MCF 10A (cell line): Measurements from ENCODE around the gene TIMP1. TPM values are rescaled to one million over a fixed set of nuclear protein-coding genes. Genes with fewer than 3 reads are reported as not detected.

Experiments
- BruUV-seq: library from RNA; stranded (reverse); fragments of 400-500 nt; replicated peaks from 2 replicates; lab custom pipeline; 2021; lab: Mats Ljungman, UMichigan
- CTCF ChIA-PET: fragments of 300-600 bp; sonication (Branson Sonifier 250); formaldehyde crosslinking; extraction: SDS; loops from one replicate; lab custom pipeline; 2021; ENCODE audit warnings: antibody characterized with exemption, inconsistent platforms; lab: Yijun Ruan, JAX
- POLR2A ChIA-PET: fragments of 300-600, 350-650 bp; sonication (Branson Sonifier 250); formaldehyde crosslinking; extraction: SDS; loops from one replicate; lab custom pipeline; 2020; ENCODE audit warnings: antibody characterized with exemption, inconsistent platforms; lab: Yijun Ruan, JAX
- DNase-seq: peaks from one replicate; pipeline ENCODE4 v3.0.0-alpha.2; 2018; ENCODE audit not compliant: unreplicated experiment
- H3K27ac Mint-ChIP-seq: one replicate; pipeline ENCODE4 v1.8.0; 2022; ENCODE audit warnings: mild to moderate bottlenecking, low read depth, mixed read lengths; ENCODE audit not compliant: unreplicated experiment
- H3K27me3 Mint-ChIP-seq: one replicate; pipeline ENCODE4 v1.8.0; 2022; ENCODE audit warnings: mixed read lengths; ENCODE audit not compliant: insufficient read depth, unreplicated experiment
- H3K36me3 Mint-ChIP-seq: one replicate; pipeline ENCODE4 v1.8.0; 2022; ENCODE audit warnings: mild to moderate bottlenecking, moderate library complexity, mixed read lengths; ENCODE audit not compliant: insufficient read depth, unreplicated experiment
- H3K4me1 Mint-ChIP-seq: one replicate; pipeline ENCODE4 v1.8.0; 2022; ENCODE audit warnings: mixed read lengths; ENCODE audit not compliant: insufficient read depth, unreplicated experiment
- H3K4me3 Mint-ChIP-seq: one replicate; pipeline ENCODE4 v1.8.0; 2022; ENCODE audit warnings: mild to moderate bottlenecking, moderate library complexity, mixed read lengths; ENCODE audit not compliant: unreplicated experiment
- H3K9me3 Mint-ChIP-seq: one replicate; pipeline ENCODE4 v1.8.0; 2022; ENCODE audit warnings: mixed read lengths; ENCODE audit not compliant: unreplicated experiment
- intact Hi-C: fragments of 100-400 bp; cut with micrococcal nuclease; formaldehyde crosslinking; loops from 2 replicates; pipeline ENCODE4 v1.14.1; 2022
- microRNA-seq: library from miRNA; unstranded; fragments of <30 nt; microRNA quantifications from one replicate; pipeline ENCODE4 v1.2.0, GENCODE V29; 2022
- total RNA-seq: library from RNA; stranded (reverse); gene quantifications from 2 replicates; pipeline ENCODE4 v1.2.3, GENCODE V29; 2022
- TF ChIP-seq, protein P1 (sequence below): fragments of 200-600 bp; IDR thresholded peaks from one replicate; pipeline ENCODE4 v1.8.0; 2022; ENCODE audit warnings: antibody characterized with exemption, mild to moderate bottlenecking; ENCODE audit not compliant: unreplicated experiment

The TIMP1 gene
- total RNA-seq, 1 experiment from 2014 or later, result 647 TPM

DNA sequence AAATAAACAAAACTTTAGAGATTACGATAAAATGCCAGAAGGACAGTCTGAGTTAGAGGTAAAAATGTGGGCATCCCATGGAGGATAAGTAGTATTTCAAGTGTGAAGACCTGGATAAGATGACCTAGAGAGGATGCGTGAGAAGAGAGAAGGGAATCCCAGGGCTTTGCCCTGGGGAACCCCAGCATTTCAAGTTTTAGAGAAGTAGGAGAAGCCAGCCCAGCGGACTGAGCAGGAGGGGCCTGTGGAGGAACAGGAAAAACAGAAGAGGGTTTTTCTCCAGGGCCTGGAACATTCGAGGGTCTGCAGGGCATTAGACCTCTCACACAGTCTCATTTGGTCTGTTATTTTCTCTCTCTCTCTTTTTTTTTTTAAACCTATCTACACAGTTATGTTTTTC lies 50.4 kb downstream of the TIMP1 start:
- H3K4me3 Mint-ChIP-seq, result no peak overlapping the region
- ChIA-PET POLR2A (no interaction called here), CTCF (no interaction called here)
- no peaks in the 10 kb centered on the region for H3K27me3 Mint-ChIP-seq
- BruUV-seq, result no TSS peak
- TF ChIP-seq, protein P1, sequence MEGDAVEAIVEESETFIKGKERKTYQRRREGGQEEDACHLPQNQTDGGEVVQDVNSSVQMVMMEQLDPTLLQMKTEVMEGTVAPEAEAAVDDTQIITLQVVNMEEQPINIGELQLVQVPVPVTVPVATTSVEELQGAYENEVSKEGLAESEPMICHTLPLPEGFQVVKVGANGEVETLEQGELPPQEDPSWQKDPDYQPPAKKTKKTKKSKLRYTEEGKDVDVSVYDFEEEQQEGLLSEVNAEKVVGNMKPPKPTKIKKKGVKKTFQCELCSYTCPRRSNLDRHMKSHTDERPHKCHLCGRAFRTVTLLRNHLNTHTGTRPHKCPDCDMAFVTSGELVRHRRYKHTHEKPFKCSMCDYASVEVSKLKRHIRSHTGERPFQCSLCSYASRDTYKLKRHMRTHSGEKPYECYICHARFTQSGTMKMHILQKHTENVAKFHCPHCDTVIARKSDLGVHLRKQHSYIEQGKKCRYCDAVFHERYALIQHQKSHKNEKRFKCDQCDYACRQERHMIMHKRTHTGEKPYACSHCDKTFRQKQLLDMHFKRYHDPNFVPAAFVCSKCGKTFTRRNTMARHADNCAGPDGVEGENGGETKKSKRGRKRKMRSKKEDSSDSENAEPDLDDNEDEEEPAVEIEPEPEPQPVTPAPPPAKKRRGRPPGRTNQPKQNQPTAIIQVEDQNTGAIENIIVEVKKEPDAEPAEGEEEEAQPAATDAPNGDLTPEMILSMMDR, result no peak
- peaks cover 8% of the 10 kb centered on the region for H3K9me3 Mint-ChIP-seq
- H3K36me3 Mint-ChIP-seq, result peaks cover 15% of the 10 kb centered on the region
- no peaks in the 10 kb centered on the region for H3K4me1 Mint-ChIP-seq
- DNase-seq, result no peak
- intact Hi-C loops, result no loop called here
- H3K27ac Mint-ChIP-seq, result no peak overlapping the region

DNA sequence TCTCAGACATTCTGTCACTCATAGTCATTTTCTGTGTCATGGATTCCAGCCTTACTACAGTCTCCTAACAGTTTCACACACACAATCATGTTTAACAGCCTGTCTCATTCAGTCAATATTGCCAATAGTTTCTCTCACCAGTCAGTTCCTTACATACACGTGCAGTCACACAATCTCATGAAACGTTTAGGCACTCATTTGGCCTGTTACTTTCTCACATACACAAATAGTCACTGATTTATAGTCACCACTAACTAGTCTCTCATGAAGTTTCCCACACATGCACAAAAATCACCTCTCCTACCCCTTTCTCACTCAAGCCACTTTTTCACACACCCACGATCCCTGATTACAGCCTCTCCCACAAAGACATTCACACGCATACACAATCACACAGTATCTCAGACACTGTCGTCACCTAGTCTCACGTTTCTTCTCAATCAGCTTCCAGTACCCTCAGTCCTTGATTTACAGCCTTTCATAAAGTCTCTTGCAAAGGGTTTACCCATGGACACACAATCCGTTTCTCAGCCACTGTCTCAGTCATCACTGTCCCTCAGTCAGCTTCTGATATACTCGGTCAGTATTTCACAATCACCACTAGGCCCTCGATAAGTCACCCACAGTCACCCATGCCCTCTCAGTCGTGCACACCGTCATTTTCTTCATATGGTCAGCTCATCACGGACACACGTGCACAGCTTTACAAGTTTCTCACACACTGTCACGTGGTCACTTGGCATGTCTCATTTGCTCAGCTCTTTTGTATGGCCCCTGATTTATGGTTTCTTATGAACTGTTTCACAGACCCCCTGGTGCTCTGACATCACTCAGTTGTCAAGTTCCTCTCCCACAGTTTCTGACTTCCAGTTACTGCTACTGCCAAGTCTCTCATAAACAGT lies 51.7 kb downstream of the TIMP1 start:
- intact Hi-C loops, result no loop called here
- no peaks in the 10 kb centered on the region for H3K9me3 Mint-ChIP-seq
- no peak for DNase-seq
- no peaks in the 10 kb centered on the region for H3K4me1 Mint-ChIP-seq
- H3K36me3 Mint-ChIP-seq, result peaks cover 17% of the 10 kb centered on the region
- CTCF ChIA-PET, result interaction anchor here (0.5 to 0.8 kb wide), 2 partner anchors 117 to 393 kb away, joined by 3 to 4 read pairs; no protein-coding TSS in a partner anchor
- POLR2A ChIA-PET, result no interaction called here
- BruUV-seq, result no TSS peak
- no peak overlapping the region for H3K4me3 Mint-ChIP-seq
- H3K27me3 Mint-ChIP-seq, result no peaks in the 10 kb centered on the region
- TF ChIP-seq, protein P1, result no peak
- no peak overlapping the region for H3K27ac Mint-ChIP-seq

DNA sequence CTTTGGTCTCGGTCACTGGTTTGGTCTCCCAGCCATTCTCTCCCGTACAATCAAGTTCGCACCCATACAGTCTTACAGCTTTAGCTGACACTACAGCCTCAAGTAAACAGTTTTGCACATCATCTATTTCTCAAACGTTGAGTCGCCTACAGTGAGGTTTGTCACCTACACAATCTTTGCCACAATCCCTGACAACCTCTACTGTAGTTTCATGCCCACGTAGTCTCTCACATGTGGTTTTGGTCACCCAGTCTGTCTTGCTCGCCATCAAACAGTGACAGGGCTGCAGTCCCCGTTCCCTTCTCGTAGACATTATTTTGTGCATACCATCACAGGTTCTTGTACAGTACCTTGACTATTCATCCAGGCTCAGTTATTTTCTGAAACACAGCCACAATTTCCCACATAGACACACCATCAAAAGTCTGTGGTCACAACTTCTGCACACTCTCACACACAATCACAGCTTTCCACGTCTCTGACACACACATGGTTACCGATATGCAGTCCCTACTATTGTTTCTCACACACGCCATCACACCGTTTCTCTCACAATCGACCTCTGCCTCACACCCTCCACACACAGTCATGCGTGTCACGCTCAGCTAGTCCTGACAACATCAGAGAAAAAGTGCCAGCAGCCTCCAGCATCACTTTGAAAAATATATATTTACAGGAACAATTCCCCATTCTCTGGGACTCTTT lies 52.8 kb downstream of the TIMP1 start:
- Mint-ChIP-seq H3K36me3 (peaks cover 28% of the 10 kb centered on the region), H3K9me3 (peaks cover 8% of the 10 kb centered on the region), H3K27ac (no peak overlapping the region), H3K4me3 (no peak overlapping the region), H3K4me1 (no peaks in the 10 kb centered on the region), H3K27me3 (no peaks in the 10 kb centered on the region)
- no peak for DNase-seq
- no TSS peak for BruUV-seq
- POLR2A ChIA-PET, result no interaction called here
- CTCF ChIA-PET, result no interaction called here
- TF ChIP-seq, protein P1, result no peak
- intact Hi-C loops, result no loop called here

Small RNA genes within 50 kb of the gene (microRNA-seq; reads per million reads assigned to microRNA genes)
- not detected for gene MIR4769

Other genes starting within 250 kb of the TIMP1 start
- gene ZNF157, start 211.9 kb upstream of the TIMP1 start, total RNA-seq, result not detected in 2 replicates
- 5.6 and 7.0 TPM in 2 replicates for gene ZNF41, start 99.2 kb upstream of the TIMP1 start, total RNA-seq
- 53.2 and 63.5 TPM in 2 replicates for gene ARAF, start 21.2 kb upstream of the TIMP1 start, total RNA-seq
- 0.27 and 0.49 TPM in 2 replicates for gene SYN1, start 37.4 kb downstream of the TIMP1 start, total RNA-seq
- 0.56 and 0.71 TPM in 2 replicates for gene CFP, start 47.5 kb downstream of the TIMP1 start, total RNA-seq
- 48.8 and 51.7 TPM in 2 replicates for gene ELK1, start 68.1 kb downstream of the TIMP1 start, total RNA-seq
- 112 and 140 TPM in 2 replicates for gene UXT, start 76.7 kb downstream of the TIMP1 start, total RNA-seq